ENCODE measurements around the gene CGB5. TPM values are rescaled to one million over a fixed set of nuclear protein-coding genes. Genes with fewer than 3 reads are reported as not detected.
"Not testable (repeated sequence)": the region's sequence is repeated elsewhere in the genome, so short reads cannot be mapped to it uniquely, and the experiment has no call there.

CGB5 gene
- polyA plus RNA-seq, 5 donors = 0.30 to 0.59 TPM; not detected in 3

DNA sequence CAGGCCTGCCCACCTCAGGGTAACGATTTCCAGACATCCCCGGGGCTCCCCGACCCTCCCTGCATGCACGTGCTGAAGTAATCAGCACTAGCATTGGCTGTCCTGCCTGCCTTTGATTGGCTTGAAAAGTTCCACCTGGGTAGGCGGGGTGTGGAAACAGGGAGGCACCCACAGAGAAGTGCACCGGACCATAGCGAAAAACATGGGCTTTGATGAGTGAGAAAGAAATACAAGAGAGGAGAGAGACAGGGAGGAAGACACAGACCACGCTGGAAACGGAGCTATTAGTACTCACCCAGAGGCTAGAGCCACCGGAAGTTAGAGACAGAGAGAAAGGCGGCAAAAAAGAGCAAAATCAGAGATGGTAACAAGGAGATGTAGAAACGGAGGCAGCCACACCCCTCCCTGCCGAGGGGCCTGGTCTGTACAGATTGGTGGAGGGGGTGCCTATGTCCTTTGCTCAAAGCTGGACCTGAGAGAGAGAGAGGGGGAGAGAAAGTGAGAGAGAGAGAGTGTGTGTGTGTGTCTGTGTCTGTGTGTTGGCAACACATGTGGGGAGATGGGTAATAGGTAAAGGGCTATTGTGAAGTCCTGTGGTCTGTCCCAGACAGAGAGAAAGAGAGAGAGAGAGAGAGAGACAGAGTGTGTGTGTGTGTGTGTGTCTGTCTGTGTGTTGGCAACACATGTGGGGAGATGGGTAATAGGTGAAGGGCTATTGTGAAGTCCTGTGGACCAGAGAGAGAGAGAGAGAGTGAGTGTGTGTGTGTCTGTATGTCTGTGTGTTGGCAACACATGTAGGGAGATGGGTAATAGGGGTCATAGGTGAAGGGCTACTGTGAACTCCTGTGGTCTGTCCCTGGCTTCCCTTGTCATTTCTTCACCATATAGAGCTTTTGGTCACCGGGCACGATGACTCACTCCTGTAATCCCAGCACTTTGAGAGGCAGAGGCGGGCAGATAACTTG lies 22.4 kb upstream of the CGB5 start:
- DNase-seq = no peak

DNA sequence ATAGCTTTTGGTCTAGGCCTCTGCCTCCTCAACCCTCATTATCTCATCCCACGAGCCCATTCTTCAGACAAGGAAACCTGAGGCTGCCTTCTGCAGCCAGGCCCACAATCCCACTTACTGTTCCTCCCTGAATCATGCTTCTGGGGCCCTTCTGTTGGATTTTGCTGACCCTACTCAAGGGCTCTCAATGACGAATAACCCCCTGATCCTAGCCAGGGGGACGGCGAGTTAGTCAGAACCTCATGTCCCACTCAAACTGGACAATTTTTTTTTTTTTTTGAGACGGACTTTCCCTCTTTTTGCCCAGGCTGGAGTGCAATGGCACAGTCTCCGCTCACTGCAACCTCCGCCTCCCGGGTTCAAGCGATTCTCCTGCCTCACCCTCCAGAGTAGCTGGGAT lies 21.5 kb upstream of the CGB5 start:
- DNase-seq = no peak

DNA sequence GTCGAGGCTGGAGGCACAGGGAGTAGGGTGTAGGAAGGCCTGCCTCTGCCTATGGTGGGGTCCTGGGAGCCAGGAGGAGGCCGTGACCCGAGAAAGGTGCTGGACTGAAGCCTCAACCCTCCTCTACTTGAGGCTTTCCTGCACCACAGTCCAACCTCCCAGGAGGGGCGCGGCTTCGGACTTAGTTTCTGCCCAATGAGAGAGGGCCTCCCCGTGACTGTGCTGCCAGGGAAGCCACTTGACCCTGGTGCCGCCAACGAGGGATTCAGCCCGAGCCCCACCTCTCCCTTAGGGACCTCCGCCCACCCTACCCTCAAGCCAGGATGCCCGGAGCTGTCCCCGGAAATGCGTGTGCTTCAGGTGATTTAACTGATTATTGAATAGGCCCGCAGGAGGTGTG lies 19.4 kb upstream of the CGB5 start, which contains the start of gene CGB3:
Gene CGB3, minus strand, starts transcription at position 101 of the 400 bp plus-strand sequence. CDS start 362 bp downstream, outside the sequence.
- DNase-seq = not testable (repeated sequence)

DNA sequence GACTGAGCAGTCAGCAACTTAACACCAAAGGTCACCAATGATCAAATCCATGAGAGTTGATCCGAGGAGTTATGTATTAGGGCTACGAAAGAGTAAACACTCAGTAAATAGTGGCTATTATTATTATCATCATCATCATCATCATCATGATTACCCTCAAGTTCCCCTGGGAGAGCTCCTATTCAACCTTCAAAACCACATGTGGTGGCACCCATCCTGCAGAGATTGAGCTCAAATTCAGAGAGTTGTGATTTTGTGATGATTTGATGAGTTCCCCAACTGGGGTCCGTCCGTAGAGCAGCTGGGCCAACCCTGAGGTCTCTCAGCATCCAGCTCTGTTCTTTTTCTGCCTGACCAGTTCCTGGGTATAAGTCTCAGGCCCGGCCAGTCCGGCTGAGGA lies 18.6 kb upstream of the CGB5 start:
- not testable (repeated sequence) for DNase-seq

DNA sequence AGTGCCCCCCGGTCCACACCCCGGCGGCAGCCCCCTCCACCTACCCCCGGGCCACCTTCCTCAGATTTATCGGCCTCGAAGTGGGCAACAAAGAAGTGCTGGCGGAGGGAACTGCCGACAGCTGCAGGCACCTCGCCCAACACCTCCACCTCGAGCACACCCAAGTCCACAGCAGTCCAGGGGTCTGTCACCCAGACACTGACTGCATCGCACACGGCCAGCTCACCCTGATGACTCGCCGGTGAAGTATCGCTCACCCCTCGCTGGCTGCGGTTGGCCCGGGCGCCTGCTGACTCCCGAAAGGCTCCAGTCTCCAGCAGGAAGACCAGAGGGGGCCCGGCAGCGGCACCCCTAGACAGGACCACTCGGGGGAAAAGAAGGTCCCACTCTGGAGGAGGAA lies 18.0 kb upstream of the CGB5 start:
- not testable (repeated sequence) for DNase-seq

GRCh38 chr19:49028686-49029085 lies 15.0 kb upstream of the CGB5 start:
- not testable (repeated sequence) for DNase-seq

DNA sequence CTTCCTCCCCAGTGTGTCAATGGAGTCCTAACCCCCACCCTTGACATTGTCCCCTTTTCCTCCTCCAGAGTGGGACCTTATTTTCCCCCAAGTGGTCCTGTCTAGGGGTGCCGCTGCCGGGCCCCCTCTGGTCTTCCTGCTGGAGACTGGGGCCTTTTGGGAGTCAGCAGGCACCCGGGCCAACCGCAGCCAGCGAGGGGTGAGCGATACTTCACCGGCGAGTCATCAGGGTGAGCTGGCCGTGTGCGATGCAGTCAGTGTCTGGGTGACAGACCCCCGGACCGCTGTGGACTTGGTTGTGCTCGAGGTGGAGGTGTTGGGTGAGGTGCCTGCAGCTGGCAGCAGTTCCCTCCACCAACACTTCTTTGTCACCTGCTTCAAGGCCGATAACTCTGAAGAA lies 13.9 kb upstream of the CGB5 start:
- DNase-seq = not testable (repeated sequence)

DNA sequence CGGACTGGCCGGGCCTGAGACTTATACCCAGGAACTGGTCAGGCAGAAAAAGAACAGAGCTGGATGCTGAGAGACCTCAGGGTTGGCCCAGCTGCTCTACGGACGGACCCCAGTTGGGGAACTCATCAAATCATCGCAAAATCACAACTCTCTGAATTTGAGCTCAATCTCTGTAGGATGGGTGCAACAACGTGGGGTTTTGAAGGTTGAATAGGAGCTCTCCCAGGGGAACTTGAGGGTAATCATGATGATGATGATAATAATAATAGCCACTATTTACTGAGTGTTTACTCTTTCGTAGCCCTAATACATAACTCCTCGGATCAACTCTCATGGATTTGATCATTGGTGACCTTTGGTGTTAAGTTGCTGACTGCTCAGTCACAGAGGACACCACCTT lies 13.3 kb upstream of the CGB5 start:
- not testable (repeated sequence) for DNase-seq

DNA sequence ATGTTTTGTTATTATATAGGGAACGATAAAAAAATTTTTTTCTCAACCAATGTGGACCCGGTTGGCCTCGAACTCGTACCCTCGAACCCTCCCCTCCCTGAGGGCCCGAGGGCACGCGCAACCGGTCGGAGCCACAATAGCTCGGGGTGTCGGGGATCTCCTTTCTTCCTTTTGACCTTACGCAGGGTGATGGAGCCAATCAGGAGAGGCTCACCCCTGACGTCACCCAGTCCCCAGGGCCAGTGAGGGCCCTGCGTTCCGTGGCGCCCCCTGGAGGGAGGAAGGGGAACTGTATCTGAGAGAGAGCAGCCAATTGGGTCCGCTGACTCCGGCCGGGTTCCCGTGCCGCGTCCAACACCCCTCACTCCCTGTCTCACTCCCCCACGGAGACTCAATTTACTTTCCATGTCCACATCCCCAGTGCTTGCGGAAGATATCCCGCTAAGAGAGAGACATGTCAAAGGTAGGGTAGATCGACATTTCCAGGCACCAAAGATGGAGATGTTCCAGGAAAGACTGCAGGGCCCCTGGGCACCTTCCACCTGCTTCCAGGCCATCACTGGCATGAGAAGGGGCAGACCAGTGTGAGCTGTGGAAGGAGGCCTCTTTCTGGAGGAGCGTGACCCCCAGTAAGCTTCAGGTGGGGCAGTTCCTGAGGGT lies 11.9 kb upstream of the CGB5 start, which contains the start of gene CGB2:
Gene CGB2, plus strand, starts transcription at position 249 of the 660 bp plus-strand sequence. Its CDS starts 206 bp downstream, at position 455.
- DNase-seq = not testable (repeated sequence)

DNA sequence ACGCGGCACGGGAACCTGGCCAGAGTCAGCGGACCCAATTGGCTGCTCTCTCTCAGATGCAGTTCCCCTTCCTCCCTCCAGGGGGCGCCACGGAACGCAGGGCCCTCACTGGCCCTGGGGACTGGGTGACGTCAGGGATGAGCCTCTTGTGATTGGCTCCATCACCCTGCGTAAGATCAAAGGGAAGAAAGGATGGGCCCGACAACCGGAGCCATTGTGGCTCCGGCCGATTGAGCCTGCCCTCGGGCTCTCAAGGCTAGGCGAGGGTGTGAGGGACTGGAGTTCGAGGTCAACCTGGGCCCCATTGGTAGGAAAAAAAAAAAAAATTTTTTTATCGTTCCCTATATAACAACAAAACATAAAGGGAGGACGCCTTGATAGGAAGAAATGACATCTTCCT lies 6.8 kb upstream of the CGB5 start, which contains the start of gene CGB1:
Gene CGB1, minus strand, starts transcription at position 81 of the 400 bp plus-strand sequence. CDS start 184 bp downstream, outside the sequence.
- DNase-seq = not testable (repeated sequence)

DNA sequence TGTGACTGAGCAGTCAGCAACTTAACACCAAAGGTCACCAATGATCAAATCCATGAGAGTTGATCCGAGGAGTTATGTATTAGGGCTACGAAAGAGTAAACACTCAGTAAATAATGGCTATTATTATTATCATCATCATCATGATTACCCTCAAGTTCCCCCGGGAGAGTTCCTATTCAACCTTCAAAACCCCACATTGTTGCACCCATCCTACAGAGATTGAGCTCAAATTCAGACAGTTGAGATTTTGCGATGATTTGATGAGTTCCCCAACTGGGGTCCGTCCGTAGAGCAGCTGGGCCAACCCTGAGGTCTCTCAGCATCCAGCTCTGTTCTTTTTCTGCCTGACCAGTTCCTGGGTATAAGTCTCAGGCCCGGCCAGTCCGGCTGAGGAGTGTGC lies 5.5 kb upstream of the CGB5 start:
- DNase-seq = not testable (repeated sequence)

GRCh38 chr19:49038557-49039276 lies 4.9 kb upstream of the CGB5 start:
- not testable (repeated sequence) for DNase-seq

DNA sequence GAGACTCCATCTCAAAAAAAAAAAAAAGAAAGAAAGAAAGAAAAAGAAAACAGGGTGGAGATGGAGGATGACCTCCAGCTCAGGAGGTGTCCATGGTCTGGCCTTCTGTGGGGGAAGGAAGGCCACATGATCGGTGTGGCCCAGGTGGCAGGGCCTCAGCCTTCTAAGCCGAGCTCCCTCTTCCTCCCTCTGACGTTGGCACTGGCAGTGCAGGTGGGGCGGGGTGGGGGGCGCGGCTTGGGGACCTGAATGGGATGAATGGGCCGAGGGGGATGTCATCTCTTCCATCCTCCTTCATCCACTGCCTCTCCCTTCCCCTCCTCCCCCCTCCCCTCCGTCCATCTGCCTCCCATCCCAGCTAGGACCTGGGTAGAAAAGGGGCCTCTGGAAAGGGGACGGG lies 3.9 kb upstream of the CGB5 start:
- not testable (repeated sequence) for DNase-seq

GRCh38 chr19:49042177-49042576 lies 1.5 kb upstream of the CGB5 start:
- no peak for DNase-seq

GRCh38 chr19:49042666-49043065 lies 982 bp upstream of the CGB5 start:
- not testable (repeated sequence) for DNase-seq

DNA sequence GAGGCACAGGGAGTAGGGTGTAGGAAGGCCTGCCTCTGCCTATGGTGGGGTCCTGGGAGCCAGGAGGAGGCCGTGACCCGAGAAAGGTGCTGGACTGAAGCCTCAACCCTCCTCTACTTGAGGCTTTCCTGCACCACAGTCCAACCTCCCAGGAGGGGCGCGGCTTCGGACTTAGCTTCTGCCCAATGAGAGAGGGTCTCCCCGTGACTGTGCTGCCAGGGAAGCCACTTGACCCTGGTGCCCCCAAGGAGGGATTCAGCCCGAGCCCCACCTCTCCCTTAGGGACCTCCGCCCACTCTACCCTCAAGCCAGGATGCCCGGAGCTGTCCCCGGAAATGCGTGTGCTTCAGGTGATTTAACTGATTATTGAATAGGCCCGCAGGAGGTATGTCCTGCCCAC lies 5.4 kb downstream of the CGB5 start, which contains the start of gene CGB8:
Gene CGB8, minus strand, starts transcription at position 101 of the 400 bp plus-strand sequence. CDS start 372 bp downstream, outside the sequence.
- DNase-seq = not testable (repeated sequence)

DNA sequence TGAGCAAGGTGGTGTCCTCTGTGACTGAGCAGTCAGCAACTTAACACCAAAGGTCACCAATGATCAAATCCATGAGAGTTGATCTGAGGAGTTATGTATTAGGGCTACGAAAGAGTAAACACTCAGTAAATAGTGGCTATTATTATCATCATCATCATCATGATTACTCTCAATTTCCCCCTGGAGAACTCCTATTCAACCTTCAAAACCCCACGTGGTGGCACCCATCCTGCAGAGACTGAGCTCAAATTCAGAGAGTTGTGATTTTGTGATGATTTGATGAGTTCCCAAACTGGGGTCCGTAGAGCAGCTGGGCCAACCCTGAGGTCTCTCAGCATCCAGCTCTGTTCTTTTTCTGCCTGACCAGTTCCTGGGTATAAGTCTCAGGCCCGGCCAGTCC lies 6.2 kb downstream of the CGB5 start:
- DNase-seq = not testable (repeated sequence)

DNA sequence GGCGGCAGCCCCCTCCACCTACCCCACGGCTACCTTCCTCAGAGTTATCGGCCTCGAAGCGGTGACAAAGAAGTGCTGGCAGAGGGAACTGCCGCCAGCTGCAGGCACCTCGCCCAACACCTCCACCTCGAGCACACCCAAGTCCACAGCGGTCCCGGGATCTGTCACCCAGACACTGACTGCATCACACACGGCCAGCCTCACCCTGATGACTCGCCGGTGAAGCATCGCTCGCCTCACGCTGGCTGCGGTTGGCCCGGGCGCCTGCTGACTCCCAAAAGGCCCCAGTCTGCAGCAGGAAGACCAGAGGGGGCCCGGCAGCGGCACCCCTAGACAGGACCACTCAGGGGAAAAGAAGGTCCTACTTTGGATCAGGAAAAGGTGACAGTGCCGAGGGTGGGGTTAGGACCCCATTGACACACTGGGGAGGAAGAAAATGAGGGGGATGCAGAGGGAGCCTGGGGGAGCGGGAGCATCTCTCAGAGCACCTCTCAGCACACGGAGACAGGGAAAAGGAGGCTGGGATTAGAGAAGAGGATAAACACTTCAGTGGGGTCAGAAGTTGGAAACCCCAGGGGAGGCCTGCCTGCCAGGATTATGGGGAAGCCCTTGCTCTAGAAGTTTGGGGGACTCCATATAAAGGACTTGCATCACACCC lies 6.9 kb downstream of the CGB5 start:
- not testable (repeated sequence) for DNase-seq

GRCh38 chr19:49056101-49056901 lies 12.7 kb downstream of the CGB5 start:
- DNase-seq = peak in 1 of 2 donors; percentile 26

All from right lung (tissue), 5 donors.